H1 (cell line): ENCODE data around the gene SLC6A17. TPM values are rescaled to one million over a fixed set of nuclear protein-coding genes. Genes with fewer than 3 reads are reported as not detected.

Experiments used
- E2F6 ChIP-seq: IDR thresholded peaks from 2 replicates; pipeline ENCODE4 v1.6.1; 2012; ENCODE audit warnings: inconsistent platforms
- PHF8 ChIP-seq: fragments of 200-600 bp; sonication (generic); conservative IDR thresholded peaks from 2 replicates; pipeline ENCODE4 v1.7.1; 2012; ENCODE audit warnings: low read depth, mild to moderate bottlenecking, inconsistent platforms, low read length, moderate library complexity
- polyA plus RNA-seq, 7 experiments: library from polyadenylated mRNA; depleted of rRNA in 3 of 7; stranded (reverse) in 5 of 7; unstranded in 2 of 7; fragments of >200 nt in 5 of 7; fragments of 200-250 nt in 2 of 7; gene quantifications; 1 replicate in 5 of 7; 2 replicates in 1 of 7; 4 replicates in 1 of 7; pipeline versions ENCODE4 v1.2.1 to v1.2.3, GENCODE V29; 2011 to 2013; ENCODE audit warnings: missing spikeins in 2 of 7, mixed read lengths in 2 of 7
- total RNA-seq: library from RNA; stranded (reverse); fragmentation: NEBNext Ultra II Directional; extraction: Animal tissue kit (Norgen Biotek cat#: 25700); gene quantifications from 2 replicates; pipeline ENCODE4 v1.2.1, GENCODE V29; 2021

SLC6A17 gene
- total and polyA plus RNA-seq, 2 of the 8 experiments (the other 6 are each of a cell fraction or from before 2014, with no cell fraction given), result 0.15 to 0.28 TPM

DNA sequence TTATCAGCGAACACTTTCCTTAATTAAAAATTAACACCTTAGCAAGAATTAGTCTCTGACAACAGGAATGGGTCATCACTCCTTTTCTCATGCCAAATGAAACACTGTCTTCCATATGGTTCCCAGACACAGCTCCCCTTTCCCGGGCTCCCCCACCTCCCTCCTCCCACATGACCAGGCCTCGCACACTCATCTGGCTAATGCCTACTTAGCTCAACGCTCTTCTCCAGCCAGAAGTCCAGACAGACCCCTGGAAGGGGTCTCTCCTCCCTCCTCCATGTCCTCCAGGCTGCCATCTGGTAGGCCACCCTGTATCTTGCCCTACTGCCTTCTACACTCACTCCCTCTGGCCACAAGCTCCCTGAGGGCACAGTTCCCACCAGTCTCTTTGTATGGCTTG lies 99.7 kb downstream of the SLC6A17 start (continued):
- TF ChIP-seq PHF8 (no peak), E2F6 (no peak)
